Stomach (tissue), 4 donors: ENCODE results near the gene RIMBP2.

Experiments used
- CTCF ChIP-seq, 7 experiments: fragments of 450-650 bp in 4 of 7; fragments of 200-600 bp in 3 of 7; sonication (generic) in 3 of 7; IDR thresholded peaks; one replicate each; pipeline ENCODE4 v1.5.1; 2016 to 2019; ENCODE audit warnings: antibody characterized with exemption in 7 of 7, control low read depth in 2 of 7, mild to moderate bottlenecking in 1 of 7
- EP300 ChIP-seq: sonication (generic); formaldehyde crosslinking; IDR thresholded peaks from one replicate; pipeline ENCODE4 v1.6.1; 2017; ENCODE audit warnings: antibody characterized with exemption

DNA sequence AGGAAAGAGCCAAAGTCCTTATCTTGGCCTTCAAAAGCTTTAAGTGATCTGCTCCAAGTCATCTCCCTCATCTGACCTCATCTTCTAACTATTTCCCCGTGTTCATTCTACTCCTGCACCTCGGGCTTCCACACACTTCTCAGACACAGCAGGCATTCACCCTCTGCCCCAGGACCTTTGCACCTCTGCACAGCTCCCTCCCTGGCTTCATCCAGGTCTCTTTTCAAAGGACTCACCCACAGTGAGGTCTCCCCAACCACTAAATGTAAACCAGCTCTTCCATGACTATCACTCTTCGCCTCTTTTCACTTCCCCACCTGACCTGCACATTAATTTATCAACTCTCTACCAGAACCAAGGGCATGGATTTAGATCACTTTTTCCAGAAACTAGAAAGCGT, 216.6 kb downstream of the RIMBP2 start:
- TF ChIP-seq CTCF (IDR thresholded peaks at IDR 0.05) (no peak), EP300 (no peak)
